Fibroblast of skin of right biceps (primary cell): ENCODE data around the gene MED13L.
"Not testable (repeated sequence)": the region's sequence is repeated elsewhere in the genome, so short reads cannot be mapped to it uniquely, and the experiment has no call there.

ENCODE experiments used
- DNase-seq: peaks from one replicate; pipeline ENCODE4 v3.0.0-alpha.2; 2013

The MED13L gene

DNA sequence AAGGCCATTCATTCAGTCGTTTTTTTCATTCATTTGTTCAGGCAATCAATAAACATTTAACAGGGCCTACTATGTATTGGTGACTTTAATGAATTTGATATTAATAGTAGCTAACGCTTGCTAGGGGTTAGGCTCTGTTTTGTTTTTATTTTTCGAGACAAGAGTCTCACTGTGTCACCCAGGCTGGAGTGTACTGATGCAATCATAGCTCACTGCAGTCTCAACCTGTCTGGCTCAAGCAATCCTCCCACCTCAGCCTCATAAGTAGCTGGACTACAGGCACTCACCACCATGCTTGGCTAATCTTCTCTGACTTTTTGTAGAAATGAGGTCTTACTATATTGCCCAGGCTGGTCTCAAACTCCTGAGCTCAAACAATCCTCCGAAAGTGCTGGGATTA, 25.6 kb upstream of the MED13L start:
- DNase-seq: no peak

DNA sequence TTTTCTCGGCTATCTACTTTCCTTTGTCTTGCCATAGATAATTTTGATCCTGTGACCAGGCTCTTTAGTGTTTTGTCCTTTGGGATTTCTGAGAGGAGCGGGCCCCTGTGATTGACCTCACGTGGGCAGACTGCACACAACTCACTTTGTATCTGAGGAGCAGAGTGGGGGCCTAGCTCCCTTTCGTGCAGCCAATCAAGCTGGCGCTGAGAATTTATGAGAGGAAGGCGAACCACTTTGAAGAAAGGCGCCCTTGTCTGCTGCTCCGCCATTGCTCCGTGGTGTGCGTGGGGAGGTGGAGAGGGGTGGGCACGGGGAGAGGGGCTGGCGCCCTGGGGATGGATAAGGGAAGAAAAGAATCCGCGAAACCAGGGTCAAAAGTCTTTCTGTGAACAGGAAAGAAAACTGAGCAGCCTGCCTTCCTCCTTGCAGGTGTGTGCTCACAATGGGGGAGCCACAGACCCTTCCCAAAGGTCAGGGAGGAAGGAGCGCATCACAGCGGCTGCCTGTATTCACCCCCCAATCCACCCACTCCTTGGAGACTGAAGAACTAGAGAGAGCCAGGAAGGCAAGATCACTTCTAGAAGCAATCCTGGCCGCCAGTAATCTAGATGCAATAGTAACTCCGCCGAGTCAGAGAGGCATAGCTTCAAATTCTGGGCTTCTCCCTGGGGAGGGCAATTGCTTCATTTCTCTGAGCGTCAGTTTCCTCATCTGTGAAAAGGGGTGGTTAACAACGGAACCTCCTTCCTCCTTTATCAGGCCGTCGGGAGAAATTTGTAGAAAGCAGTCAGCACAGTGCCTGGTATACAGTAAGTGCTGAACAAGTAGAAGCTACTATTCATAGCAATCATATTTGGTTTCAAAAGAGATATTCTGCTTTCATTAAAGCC, 24.9 kb upstream of the MED13L start:
- no peak for DNase-seq

DNA sequence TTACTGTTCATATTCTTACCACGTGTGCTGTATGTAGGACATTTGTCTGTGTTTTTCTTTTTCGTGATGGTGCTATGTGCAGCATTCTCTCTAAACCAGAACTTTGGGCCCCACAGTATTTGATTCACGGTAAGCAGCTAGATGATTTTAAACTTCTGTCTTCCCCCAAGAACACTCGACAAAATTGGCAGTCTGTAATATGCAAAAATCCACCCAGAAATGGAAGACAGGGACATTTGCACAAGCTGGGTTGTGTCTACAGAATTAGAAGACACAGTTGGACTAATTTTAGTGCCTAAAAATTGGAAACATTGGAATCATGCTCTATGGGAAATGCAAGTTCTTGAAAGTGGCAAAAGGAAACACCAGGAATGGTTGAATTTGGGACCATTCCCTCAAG, 24.1 kb upstream of the MED13L start:
- DNase-seq: no peak

DNA sequence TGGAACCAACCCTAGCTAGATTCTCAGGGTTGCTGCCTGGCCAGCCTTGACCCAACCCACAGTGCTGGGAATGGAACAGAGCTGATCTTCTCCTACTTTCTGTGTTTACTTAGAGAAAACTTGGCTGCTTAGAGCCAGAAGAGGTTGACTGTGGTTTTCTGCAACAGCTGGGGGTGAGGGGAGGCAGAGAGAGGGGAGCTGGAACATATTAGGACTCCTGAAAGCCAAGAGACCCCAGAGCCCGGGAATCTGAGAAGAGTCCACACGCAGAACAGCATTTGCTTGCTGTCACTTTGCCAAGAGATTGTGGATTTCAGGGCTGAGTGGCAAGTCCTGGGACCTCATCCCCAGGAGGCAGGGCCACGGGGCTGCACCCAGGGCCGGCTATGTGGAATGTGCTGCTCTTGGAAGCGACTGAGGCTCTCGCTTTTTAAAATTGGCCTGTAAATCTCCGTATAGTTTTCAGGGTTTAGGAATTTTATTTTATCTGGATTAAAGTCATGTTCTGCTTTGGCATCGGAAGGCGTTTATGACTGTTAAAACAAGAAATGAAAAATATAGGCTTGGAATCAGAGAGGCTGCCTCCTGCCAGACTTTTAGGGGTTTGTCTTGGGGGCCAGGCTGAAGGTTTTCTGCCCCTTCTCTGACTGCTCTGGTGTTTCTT, 22.3 kb upstream of the MED13L start:
- peak; percentile 35 for DNase-seq

DNA sequence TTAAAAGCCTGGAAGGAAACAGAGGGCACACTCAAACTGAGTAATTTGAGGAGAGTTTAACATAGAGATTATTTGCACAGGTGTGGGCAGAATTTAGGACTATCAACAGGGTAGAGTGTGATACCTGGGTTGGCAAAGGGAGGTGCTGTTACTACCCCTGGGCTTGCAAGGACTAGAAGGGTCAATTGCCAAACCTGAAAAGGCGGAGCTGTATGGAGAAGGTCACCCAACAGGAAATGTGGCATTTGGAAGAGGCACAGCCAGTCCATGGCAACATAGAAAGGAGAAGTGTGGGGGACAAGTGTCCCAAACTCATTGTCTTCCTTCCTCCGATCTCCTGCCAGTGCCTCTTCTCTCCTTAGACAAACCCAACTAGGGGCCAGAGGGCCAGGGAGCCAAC, 21.6 kb upstream of the MED13L start:
- DNase-seq: no peak

DNA sequence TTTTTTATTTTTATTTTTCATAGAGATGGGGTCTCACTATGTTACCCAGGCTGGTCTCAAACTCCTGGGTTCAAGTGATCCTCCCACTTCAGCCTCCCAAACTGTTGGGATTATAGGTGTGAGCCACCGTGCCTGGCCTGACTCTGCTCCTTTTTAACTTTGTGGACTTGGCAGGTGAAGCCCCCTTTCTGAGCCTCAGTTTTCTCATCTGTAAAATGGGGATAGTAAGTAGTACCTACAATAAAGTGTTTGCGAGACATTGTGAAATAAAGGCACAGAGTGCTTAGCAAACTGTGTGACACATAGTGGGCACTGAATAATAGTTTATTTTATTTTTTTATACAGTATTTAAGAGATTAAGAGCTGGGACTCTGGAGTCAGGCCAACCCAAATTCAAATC, 21.1 kb upstream of the MED13L start:
- no peak for DNase-seq

DNA sequence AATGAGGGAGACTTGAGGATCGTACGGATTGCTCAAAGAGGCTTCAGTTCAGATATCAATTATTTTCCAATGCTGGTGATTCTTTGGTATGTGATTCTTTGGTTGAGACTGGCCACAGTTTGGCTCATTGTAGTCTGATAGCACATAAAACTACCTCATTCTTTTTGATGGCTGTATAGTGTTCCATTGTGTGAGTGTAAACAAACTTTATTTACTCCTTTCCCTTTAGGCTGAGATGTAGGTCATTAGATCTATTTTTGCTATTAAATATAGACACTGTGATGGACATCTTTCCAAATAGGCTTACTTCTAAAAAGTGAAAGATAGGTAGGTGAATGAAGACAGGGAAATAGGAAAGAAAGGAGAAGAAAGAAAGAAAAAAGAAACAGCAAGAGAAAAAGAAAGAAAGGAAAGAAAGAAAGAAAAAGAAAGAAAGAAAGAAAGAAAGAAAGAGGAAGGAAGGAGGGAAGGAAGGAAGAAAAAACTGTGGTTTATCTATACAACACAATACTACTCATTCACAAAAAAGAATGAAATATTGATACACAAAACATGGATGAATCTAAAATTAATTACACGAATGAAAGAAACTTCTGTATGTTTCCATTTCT, 19.8 kb upstream of the MED13L start:
- no peak for DNase-seq

DNA sequence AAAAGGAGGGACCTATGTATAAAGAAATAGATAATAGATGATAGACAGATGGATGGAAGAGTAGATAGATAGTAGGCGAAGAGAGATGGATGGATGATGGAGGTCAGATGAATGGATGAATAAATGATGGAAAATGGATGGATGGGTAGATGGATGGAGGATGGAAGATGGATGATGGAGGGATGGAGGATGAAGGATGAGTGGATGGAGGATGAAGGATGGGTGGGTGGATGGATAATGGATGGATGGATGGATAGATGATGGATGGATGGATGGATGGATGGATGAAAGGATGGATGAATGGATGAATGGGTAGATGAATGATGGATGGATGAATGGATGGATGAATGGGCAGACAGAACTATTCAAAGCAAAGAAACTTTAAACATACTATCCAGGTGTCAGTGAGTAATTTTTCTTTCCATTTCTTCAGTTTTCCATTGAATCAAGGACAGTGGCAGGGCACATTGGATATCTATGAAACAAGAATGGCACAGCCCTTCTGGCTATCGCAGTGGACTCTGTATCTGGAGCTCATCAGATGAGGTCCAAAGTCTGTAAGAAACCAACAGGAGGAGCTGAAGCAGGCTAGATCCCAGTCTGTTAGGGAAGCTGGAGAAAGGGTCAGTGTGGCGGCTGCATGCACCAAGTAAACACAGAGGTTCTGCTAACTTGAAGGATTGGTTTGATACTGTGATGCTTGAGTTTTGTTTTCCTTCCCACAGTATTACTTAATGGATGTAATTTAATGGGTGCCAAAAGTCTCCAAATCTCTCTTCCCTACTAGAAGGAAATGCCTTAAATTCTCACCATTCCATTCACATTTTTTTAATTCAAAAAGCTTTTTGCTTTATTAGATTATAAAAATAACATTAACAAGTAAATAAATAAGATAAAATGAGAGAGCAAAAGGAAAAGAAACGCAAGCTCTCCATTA, 18.1 kb upstream of the MED13L start:
- DNase-seq: peak; percentile 59

DNA sequence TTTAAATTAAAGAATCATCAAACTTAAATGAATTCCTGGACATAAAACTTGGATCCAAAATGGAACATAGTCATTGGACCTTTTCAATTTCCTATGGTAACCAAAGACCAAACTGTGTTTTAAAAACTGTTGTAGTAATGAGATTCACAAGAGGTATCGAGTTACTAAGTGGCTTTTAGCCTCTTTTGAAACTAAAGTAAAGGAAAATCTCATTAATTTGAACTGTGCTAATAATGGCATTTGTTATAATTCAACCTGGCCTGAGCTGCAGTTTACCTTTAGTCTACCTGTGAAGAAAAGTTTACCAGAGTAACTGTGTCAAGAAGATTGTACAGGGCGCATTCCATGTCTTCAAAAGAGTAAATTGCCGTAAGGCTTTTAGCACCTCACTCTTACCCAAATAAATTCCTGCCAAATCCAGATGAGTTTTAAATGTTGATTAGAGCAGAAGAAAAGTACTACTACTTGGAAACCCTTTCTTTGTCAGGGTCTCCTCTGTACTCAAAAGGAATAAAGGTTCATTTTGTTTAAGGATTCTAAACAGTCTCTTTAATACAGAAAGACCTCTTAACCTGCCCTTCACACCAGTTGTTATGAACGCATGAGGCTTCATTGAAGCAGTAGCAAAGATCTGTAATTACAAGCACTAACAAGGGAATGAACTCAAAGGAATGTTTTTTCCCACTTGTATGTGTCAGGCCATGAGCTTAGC, 17.1 kb upstream of the MED13L start:
- no peak for DNase-seq

DNA sequence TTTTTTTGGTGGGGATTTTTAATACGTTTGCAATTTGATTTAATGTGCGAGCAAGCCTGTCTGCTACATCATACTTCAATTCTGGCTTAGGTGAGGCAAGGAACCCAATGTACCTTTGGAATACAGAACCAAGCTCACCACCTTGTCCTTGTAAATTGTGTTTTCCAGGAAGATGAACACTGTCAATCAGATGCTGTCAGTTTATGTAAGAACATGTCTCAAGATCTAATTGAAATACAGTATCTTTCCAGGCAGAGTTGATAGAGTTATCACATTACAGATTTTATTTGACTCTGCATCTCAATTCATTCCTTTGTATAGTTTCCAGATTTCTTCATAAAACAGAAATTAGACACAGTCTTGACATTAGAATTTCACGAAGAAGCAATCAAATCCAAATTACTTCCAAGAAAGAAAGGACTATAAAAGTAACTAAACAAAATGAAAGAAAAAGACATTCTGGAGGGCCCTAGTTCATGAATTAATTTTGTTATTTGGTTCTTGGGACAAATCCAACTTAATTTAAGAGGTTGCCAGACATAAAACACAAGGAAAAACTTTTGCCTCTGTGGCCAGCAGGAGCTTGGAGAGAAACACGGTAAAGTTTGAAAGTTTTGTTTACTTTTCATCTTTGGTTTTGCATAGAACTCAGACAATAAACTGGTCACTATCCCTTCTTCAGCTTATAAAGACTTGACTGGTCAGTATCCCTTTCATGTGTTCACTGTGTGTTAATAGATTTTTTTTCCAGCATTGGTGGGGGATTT, 16.4 kb upstream of the MED13L start:
- no peak for DNase-seq

DNA sequence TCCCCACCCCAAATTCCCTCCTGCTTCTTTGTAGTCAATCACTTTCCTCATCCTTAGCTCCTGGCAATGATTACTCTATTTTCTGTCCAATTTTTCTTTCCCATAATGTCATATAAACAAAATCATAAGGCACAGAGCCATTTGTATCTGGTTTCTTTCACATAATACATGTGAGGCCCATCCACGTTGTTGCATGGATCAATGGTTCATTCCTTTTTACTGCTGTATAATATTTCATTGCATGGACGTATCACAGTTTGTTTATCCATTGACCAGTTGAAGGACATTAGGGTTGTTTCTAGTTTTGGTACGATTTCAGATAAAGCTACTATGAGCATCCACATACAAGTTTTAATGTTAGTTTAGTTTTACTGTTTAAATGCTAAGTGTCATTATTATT, 13.7 kb upstream of the MED13L start:
- DNase-seq: no peak

DNA sequence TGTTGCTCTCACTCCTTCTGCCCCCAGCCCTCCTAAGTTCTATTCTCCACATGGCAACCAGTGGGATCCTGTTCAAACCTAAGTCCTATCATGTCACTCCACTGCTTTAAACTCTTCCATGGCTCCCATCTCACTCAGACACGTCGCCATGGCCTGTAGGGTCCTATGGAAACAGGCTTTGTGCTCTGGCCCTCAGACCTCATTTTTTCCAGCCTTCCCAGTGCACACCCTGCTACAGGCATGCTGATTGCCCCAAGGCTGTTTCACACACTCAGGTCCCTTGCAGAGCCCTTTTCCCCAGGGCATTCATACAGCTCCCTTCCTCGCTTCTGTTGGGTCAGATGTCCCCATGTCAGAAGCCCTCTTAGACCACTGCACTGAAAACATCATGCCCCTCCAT, 11.2 kb upstream of the MED13L start:
- DNase-seq: no peak

DNA sequence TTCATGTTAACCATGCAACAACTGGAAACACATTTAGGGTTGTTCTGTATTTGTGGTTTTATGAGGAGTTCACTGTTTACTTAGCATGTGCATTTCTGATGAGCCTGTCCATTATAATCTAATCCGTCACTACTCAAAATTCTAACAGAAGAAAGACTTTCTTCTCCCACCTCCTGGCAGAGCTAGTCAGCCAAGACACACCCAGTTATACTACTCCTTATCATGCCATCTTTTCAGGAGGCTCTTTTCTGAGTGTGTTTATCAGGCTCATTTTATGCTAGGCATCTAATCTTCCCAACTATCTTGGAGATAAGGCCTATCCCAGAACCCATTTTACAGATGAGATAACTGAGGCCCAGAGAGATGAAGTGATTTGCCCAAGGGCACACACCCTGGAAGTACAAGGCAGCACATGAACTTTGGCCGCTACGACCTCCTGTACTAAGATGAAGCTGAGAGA, 10.4 kb upstream of the MED13L start:
- DNase-seq: peak; percentile 30

DNA sequence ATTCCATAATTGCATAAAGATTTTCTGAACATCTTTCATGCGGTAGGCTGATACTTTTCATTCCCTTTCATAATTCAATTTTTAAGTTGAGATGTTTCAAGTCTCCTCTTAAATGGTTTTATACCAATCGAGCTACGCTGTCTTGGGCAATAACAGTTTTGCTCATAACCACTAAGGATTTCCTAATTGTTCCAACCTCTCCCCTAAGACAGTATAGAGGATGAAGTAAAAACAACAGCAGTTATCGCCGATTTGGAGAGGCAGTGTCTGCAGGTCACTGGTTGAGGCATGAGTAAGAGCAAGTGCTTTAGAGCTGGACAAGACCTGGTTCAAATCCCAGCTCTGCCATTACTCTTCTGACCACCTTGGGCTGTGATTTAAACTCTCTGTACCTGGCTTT, 6.9 kb upstream of the MED13L start:
- no peak for DNase-seq

DNA sequence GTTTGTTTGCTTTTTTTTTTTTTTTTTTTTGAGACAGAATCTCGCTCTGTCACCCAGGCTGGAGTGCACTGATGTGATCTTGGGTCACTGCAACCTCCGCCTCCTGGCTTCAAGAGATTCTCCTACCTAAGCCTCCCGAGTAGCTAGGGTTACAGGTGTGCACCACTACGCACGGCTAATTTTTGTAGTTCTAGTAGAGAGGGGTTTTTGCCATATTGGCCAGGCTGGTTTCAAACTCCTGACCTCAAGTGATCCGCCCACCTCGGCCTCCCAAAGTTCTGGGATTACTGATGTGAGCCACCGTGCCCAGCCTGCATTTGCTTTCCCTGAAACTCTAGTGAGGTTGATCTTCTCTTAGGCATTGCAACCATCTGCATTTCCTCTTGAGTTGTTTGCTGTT, 6.4 kb upstream of the MED13L start:
- DNase-seq: not testable (repeated sequence)

DNA sequence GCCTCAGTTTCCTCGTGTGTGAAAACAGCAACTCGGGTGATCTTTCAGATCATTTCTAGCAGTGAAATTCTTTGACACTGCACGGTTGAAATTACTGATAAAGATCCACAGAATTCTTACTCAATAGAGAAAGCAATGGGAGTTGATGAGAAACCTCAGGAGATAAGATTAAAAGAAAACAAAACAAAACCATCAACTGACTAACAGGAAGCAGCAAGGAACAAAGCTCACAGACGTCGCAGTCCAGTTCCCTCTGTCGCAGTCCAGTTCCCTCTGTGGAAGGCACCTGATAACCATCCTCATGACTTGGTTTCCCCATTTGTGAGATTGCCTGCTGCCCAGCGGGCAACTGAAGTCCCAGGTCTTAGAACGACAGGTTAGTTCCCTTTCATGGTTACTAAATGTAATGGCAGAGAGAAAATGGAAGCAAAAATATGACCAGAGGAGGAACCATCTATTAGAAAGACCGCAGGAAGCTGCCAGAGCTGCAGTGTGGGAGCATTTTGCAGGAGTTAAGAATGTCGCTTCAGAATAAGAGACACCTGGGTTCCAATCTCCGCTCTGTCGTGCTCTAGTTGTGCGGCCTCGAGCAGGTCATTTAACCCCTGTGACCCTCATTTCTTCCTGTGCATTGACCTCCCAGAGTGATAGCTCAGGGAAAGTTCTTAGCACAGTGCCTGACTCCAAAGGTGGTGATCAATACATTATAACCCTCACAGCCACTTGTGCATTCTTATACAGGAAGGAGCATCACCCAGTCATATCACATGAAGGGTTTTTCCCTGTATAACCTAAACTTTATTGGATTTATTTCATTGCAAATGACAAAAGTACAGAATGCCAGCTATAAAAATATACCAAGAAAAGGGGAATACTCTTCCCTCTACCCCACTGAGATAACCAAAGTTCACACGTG, 5.1 kb upstream of the MED13L start:
- no peak for DNase-seq

DNA sequence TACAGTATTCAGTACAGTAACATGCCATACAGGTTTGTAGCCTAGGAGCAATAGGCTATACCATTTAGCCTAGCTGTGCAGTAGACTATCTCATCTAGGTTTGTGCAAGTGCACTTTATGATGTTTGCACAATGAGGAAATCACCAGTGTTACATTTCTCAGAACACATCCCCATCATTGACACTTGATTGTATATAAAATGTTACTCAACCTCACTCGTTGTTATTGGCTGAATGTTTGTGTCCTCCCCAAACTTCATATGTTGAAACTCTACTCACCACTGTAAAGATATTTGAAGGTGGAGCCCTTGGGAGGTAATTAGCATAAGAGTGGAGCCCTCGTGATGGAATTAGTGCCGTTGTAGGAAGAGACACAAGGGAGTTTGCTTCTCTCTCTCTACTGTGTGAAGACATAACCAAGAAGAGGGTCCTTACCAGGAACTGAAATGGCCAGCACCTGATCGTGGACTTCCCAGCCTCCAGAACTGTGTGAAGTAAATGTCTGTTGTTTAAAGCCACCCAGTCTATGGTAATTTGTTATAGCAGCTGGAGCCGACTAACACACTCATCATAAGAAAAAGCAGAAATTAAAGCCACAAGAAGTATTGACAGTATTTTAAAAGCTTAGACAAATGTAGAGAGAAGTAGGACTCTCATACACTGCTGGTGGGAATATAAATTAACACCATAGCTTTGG, 3.2 kb upstream of the MED13L start:
- no peak for DNase-seq

DNA sequence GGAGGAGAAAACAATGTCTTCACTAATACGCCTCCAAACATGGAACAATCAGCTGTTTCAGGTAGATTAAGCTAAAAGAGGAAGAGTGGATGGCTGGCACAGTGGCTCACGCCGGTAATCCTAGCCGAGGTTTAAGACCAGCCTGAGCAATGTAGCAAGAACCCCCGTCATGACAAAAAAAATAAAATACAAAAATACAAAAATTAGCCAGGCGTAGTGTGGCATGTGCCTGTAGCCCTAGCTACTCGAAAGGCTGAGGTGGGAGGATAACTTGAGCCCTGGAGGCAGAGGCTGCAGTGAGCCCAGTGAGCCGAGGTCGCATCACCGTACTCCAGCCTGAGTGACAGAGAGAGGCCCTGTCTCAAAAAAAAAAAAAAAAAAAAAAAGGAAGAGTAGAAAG, 1.2 kb upstream of the MED13L start:
- no peak for DNase-seq

DNA sequence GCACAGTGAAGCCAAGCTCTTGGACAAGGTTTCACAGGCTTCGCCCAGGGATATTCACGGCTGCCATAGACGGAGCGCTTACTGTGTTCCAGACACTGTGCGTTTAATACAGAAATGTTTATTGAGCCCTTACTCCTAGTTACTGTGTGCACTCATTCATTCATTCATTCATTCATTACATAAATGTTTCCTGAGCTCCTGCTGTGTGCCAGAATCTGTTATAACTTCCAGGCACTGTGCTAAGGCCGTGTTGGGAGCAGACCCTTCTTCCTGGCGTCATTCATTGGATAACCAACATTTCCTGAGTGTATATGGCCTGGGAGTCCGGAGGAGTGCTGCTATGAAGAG, 760 bp upstream of the MED13L start:
- DNase-seq: no peak
